Upper lobe of left lung (tissue), 6 donors: ENCODE data around the gene ANKRD63. TPM values are rescaled to one million over a fixed set of nuclear protein-coding genes. Genes with fewer than 3 reads are reported as not detected.

Experiments
- ATAC-seq, 2 donors: fragments of 200-7000 bp; cut with Tn5 transposase; one replicate each; pipeline ENCODE4 v1.9.1; 2022; ENCODE audit warnings: mild to moderate bottlenecking in 2 of 2, moderate library complexity in 2 of 2; ENCODE audit not compliant: low FRiP score in 2 of 2
- DNase-seq, 2 donors: peaks; one replicate each; pipeline ENCODE4 v3.0.0-alpha.2; 2019 to 2020
- H3K27ac ChIP-seq, 4 donors: fragments of 200-600 bp; sonication (generic); one replicate each; pipeline ENCODE4 v1.5.1; 2016 to 2019
- H3K27me3 ChIP-seq, 4 donors: fragments of 200-600 bp; sonication (generic); one replicate each; pipeline ENCODE4 v1.5.1; 2017 to 2019
- H3K36me3 ChIP-seq, 4 donors: fragments of 200-600 bp; sonication (generic); one replicate each; pipeline ENCODE4 v1.5.1; 2016 to 2019
- H3K4me1 ChIP-seq, 4 donors: fragments of 200-600 bp; sonication (generic); one replicate each; pipeline ENCODE4 v1.5.1; 2018 to 2019
- H3K4me3 ChIP-seq, 4 donors: fragments of 200-600 bp; sonication (generic); one replicate each; pipeline ENCODE4 v1.5.1; 2017 to 2019; ENCODE audit warnings: mild to moderate bottlenecking in 2 of 4, moderate library complexity in 1 of 4
- H3K9me3 ChIP-seq, 4 donors: fragments of 200-600 bp; sonication (generic); one replicate each; pipeline ENCODE4 v1.5.1; 2018 to 2019
- EP300 ChIP-seq, 4 donors: sonication (generic); formaldehyde crosslinking; IDR thresholded peaks; one replicate each; pipeline ENCODE4 v1.5.1; 2017; ENCODE audit warnings: antibody characterized with exemption in 4 of 4, control low read depth in 2 of 4
- POLR2A ChIP-seq, 4 donors: fragments of 450-650 bp; IDR thresholded peaks; one replicate each; pipeline ENCODE4 v1.5.1; 2016 to 2017; ENCODE audit warnings: antibody characterized with exemption in 4 of 4, mild to moderate bottlenecking in 2 of 4
- POLR2AphosphoS5 ChIP-seq, 2 donors: sonication (generic); formaldehyde crosslinking; IDR thresholded peaks; one replicate each; pipeline ENCODE4 v1.5.1; 2017; ENCODE audit warnings: antibody characterized with exemption in 2 of 2
- WGBS, 2 donors: methylation state at CpG; one replicate each; pipeline ENCODE4 v1.1.5; 2017 to 2018; 5-methylcytosine and 5-hydroxymethylcytosine counted together
- total RNA-seq, 6 donors: library from RNA; depleted of rRNA in 4 of 6; stranded (reverse); fragments of >200 nt in 4 of 6; gene quantifications; one replicate each; pipeline versions ENCODE4 v1.1.0 to v1.2.1, GENCODE V29; 2016 to 2021
- TF ChIP-seq, protein P1 (sequence below), 6 experiments: fragments of 450-650 bp in 4 of 6; fragments of 200-600 bp in 2 of 6; sonication (generic) in 2 of 6; IDR thresholded peaks; one replicate each; pipeline ENCODE4 v1.5.1; 2016 to 2019; ENCODE audit warnings: antibody characterized with exemption in 6 of 6
- donor health status: DM: no; HTN: no; CAD: no; lungs with moderate emphysema.
- donor health status: DM: no; HTN: yes; CAD: no; lungs with severe emphysema.

Gene ANKRD63
- total RNA-seq, 6 donors from 2014 or later: 5.2 TPM; not detected in 5

DNA sequence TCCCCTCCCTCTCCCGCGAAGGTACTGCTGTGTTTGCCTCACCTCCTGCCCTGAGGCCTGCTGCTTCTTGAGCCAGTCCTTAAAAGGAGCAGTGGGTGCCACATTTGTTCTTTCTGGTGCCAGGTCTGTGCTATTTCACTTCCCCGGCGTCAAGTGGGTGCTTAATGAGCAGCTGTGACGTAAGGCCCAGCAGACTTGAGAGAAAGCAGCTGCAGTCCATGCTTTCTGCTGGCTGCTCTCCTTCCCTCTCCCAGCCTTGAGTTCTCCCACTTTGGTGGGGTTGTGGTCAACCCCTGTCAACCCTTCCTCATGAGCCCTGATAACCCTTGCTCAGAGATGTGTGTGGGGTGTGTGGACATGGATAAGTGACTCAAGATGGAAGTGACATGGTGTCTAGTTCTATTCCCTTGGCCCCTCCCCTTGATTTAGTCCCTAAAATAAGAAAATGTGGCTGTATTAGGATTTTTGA, 47.5 kb upstream of the ANKRD63 start:
- Histone ChIP-seq H3K27me3 (no peaks in the 10 kb centered on the region), H3K9me3 (no peaks in the 10 kb centered on the region), H3K4me1 (peaks cover 54 to 95% (median 62%) of the 10 kb centered on the region in 4 donors), H3K27ac (peak overlapping the region; percentile 26 to 67 (median 47)), H3K4me3 (no peak overlapping the region), H3K36me3 (peaks cover 0 to 6% (median 2%) of the 10 kb centered on the region in 4 donors)
- TF ChIP-seq POLR2AphosphoS5 (IDR thresholded peaks at IDR 0.05) (peak; percentile 50 to 75), EP300 (IDR thresholded peaks at IDR 0.05) (peak in 1 of 4 donors; percentile 26), POLR2A (IDR thresholded peaks at IDR 0.05) (peak in 1 of 4 donors; percentile 60)
- TF ChIP-seq, protein P1, sequence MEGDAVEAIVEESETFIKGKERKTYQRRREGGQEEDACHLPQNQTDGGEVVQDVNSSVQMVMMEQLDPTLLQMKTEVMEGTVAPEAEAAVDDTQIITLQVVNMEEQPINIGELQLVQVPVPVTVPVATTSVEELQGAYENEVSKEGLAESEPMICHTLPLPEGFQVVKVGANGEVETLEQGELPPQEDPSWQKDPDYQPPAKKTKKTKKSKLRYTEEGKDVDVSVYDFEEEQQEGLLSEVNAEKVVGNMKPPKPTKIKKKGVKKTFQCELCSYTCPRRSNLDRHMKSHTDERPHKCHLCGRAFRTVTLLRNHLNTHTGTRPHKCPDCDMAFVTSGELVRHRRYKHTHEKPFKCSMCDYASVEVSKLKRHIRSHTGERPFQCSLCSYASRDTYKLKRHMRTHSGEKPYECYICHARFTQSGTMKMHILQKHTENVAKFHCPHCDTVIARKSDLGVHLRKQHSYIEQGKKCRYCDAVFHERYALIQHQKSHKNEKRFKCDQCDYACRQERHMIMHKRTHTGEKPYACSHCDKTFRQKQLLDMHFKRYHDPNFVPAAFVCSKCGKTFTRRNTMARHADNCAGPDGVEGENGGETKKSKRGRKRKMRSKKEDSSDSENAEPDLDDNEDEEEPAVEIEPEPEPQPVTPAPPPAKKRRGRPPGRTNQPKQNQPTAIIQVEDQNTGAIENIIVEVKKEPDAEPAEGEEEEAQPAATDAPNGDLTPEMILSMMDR (IDR thresholded peaks at IDR 0.05): no peak
- peak in 1 of 2 donors; percentile 96 for DNase-seq
- 34 to 70% methylated on average over 5 of the region's 5 CpGs for WGBS, 2 donors
- peak; percentile 37 to 84 for ATAC-seq

DNA sequence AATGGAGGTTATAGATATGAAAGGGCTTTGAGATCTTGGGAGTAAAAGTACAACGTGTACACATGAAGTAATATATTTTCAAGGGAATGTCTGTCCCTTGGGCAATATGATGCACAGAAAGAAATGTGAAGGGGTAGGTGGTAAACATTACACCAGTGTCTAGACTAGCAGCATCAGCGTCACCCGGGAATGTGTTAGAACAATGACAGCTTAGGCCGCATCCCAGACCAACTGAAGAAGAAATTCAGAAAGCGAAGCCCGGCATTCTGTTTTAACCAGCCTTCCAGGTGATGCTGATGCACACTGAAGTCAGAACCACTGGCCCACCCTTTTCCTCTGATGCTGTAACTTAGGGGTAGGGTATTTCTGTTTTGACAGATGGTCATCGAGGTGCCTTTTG, 46.9 kb upstream of the ANKRD63 start:
- WGBS, 2 donors: 83 to 87% methylated on average over 7 of the region's 7 CpGs
- TF ChIP-seq EP300 (IDR thresholded peaks at IDR 0.05) (no peak), POLR2A (IDR thresholded peaks at IDR 0.05) (no peak), POLR2AphosphoS5 (IDR thresholded peaks at IDR 0.05) (no peak)
- TF ChIP-seq, protein P1 (IDR thresholded peaks at IDR 0.05): no peak
- DNase-seq (no peak), ATAC-seq (no peak)
- Histone ChIP-seq H3K4me3 (no peak overlapping the region), H3K9me3 (no peaks in the 10 kb centered on the region), H3K36me3 (no peaks in the 10 kb centered on the region), H3K27me3 (no peaks in the 10 kb centered on the region), H3K4me1 (peaks cover 54 to 95% (median 62%) of the 10 kb centered on the region in 4 donors), H3K27ac (peak overlapping the region; percentile 26 to 67 (median 47))

DNA sequence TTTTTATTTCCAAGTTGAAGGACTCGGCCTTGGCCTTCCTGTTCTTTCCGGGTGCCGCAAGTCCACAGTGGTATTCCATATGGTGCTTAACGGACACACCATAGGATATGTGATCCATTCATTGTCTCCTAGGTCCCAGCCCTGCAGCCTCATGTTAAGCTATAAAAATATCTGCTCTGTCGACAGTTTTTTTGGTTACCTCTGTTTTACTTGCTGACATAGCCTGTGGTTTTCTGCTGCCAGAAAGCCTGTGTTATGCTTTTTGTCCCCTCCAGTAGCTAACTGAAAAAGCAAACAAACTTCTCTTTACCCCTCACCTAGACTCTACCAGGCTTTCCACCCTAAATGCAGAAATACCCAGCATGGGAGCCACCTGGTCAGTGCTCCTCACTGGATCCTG, 45.9 kb upstream of the ANKRD63 start:
- TF ChIP-seq, protein P1 (IDR thresholded peaks at IDR 0.05): no peak
- no peak for TF ChIP-seq POLR2AphosphoS5 (IDR thresholded peaks at IDR 0.05)
- TF ChIP-seq POLR2A (IDR thresholded peaks at IDR 0.05): no peak
- no peak for TF ChIP-seq EP300 (IDR thresholded peaks at IDR 0.05)
- DNase-seq (no peak), ATAC-seq (no peak)
- peaks cover 47 to 91% (median 58%) of the 10 kb centered on the region in 4 donors for H3K4me1 ChIP-seq
- H3K9me3 ChIP-seq: no peaks in the 10 kb centered on the region
- no peak overlapping the region for H3K27ac ChIP-seq
- H3K4me3 ChIP-seq: no peak overlapping the region
- H3K27me3 ChIP-seq: no peaks in the 10 kb centered on the region
- WGBS, 2 donors: 72 to 78% methylated on average over 5 of the region's 5 CpGs
- no peaks in the 10 kb centered on the region for H3K36me3 ChIP-seq

DNA sequence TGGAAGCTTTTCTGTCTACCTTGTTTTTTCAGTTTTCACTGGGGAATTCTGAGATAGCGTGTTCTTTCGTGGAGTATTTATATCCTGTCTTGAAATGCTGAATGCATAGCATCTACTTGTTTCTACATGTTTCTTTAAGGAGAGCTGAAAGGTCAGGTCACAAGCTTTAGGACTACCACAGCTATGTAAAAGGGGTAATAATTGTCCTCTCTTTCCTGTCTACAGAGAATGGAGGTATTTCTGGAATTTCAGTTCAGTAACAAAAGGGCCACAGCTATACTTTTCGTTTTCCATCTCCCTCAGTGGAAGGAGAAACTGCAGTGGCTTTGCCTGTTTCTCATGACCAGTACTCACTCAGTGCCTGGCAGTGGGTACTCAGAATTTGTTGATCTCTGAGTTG, 45.3 kb upstream of the ANKRD63 start:
- Histone ChIP-seq H3K9me3 (no peaks in the 10 kb centered on the region), H3K36me3 (no peaks in the 10 kb centered on the region), H3K27me3 (no peaks in the 10 kb centered on the region), H3K27ac (no peak overlapping the region), H3K4me3 (no peak overlapping the region), H3K4me1 (peaks cover 42 to 87% (median 52%) of the 10 kb centered on the region in 4 donors)
- DNase-seq (no peak), ATAC-seq (no peak)
- TF ChIP-seq, protein P1 (IDR thresholded peaks at IDR 0.05): no peak
- TF ChIP-seq EP300 (IDR thresholded peaks at IDR 0.05) (no peak), POLR2AphosphoS5 (IDR thresholded peaks at IDR 0.05) (no peak), POLR2A (IDR thresholded peaks at IDR 0.05) (no peak)
- WGBS, 2 donors: 59 to 62% methylated on average over 3 of the region's 3 CpGs

DNA sequence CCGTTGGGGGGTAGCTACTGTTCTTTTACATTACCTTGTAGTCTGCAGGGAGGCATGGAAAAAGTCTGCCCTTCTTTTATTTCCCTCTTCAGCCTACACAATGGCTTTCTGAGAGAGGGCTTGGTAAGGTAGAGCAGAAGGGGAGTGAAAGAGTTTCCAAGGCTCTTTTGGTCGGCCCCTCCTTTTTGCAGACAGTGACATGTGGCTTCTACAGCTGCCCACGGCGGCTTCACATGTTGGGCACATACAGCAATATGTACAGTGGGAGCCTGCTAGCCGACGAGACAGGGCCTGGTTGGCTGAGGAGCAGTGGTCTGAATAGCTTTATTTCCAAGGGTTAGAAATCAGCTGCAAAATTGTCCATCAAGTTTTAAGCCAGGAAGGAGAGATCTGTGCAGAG, 44.6 kb upstream of the ANKRD63 start:
- Histone ChIP-seq H3K4me1 (peaks cover 41 to 87% (median 50%) of the 10 kb centered on the region in 4 donors), H3K27me3 (no peaks in the 10 kb centered on the region), H3K4me3 (no peak overlapping the region), H3K27ac (no peak overlapping the region), H3K36me3 (no peaks in the 10 kb centered on the region), H3K9me3 (no peaks in the 10 kb centered on the region)
- 57% methylated on average over 6 of the region's 6 CpGs for WGBS, 2 donors
- DNase-seq (no peak), ATAC-seq (no peak)
- TF ChIP-seq EP300 (IDR thresholded peaks at IDR 0.05) (no peak), POLR2AphosphoS5 (IDR thresholded peaks at IDR 0.05) (no peak), POLR2A (IDR thresholded peaks at IDR 0.05) (no peak)
- TF ChIP-seq, protein P1 (IDR thresholded peaks at IDR 0.05): no peak
